Hematopoietic multipotent progenitor cell treated with erythropoietin and hydrocortisone succinate and interleukin-3 and kit ligand, for 15 days (in vitro differentiated cells): ENCODE data around the gene ELOVL2.
"Not testable (repeated sequence)": the region's sequence is repeated elsewhere in the genome, so short reads cannot be mapped to it uniquely, and the experiment has no call there.

ENCODE experiments used
- DNase-seq: peaks from one replicate; pipeline ENCODE4 v3.0.0-alpha.2; 2015; ENCODE audit warnings: low spot score

ELOVL2 gene

DNA sequence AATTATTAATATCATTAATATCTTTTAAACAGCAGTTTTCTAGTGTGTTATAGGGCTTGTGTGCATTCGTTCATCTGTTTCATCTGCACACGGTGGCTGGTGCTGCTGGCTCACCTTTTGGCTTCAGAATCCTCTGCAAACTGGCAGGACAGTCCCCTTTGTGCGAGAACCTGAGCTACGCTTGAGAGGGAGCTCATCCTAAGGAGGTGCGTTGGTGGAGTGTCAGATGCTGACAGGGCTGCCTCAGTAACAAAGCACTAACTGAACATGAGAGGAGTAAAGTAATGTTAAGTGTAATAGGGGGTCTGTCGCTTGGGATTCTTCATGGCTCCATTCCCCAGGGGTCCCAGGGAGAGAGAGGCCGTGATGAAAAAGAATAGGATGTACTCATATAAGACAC, 22.4 kb downstream of the ELOVL2 start:
- no peak for DNase-seq

DNA sequence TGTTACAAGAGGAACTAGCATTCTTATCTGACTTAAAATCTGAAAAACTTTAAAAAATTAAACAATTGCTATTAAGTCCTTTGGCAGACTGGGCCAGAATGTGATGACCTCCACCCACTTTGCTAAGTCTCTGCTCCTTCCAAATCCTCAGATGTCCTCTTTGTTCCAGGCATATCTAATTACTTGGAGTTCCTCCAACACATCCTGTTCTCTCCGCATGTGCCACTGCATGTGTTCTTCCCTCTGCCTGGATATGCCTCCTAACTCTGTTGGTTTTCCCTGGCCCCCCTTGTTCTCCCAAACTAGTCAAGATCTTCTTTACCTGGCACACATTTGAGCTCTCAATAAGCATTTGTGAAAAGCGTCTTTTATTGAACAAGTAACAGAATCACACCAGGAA, 23.1 kb downstream of the ELOVL2 start:
- no peak for DNase-seq

DNA sequence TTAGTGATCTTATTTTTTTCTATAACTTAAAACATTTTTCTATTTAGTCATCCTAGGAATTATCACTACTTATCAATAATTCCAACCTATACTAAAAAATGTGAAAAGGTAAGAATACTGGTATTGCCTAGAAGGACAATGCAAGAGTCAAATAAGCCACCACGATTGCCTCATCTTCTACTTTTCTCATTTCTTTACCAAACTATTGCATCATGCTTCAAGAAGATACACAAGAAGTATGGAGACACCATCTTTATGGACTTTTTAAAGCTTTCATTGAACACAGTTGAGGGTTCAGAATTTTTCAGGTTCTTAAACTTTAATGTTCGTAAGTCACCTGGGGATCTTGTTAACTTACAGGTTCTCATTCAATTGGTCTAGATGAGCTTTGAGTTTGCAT, 25.9 kb downstream of the ELOVL2 start:
- DNase-seq, result no peak

DNA sequence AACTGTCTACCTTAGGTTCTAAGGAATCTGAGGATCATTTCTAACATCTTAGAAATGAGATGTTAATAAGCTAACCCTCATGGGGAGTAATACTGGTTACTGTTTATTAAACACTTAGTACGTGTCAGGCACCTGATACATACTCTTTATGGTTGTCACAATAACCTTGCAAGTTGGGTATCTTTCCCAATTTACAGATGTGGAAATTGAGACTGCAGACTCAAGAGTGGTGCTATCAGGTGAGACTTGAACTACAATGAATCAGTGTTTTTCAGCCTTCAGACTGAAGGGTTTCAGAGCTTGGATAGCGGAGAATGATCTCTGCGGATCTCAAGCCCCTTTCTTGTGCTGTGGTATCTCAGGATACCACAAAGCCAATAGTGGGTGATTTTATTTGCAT, 27.0 kb downstream of the ELOVL2 start:
- no peak for DNase-seq

DNA sequence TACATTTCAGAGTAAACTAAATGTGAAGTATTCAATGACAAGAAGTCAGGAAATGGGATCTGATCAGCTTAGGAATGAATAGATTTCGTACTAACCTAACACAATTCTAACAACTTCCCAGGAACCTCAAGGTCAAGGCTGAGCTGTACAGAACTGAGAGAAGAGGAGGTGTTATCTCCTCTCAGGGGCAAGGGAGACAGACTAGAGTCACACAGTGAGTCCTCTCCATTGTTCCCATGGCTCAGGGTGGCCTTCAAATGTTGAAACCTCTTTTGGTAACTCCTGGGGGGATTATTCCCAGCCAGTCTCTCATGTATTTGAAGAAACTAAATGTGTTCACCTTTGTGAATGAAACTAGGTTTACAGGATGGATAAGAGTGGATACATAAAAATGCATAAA, 27.7 kb downstream of the ELOVL2 start:
- no peak for DNase-seq

DNA sequence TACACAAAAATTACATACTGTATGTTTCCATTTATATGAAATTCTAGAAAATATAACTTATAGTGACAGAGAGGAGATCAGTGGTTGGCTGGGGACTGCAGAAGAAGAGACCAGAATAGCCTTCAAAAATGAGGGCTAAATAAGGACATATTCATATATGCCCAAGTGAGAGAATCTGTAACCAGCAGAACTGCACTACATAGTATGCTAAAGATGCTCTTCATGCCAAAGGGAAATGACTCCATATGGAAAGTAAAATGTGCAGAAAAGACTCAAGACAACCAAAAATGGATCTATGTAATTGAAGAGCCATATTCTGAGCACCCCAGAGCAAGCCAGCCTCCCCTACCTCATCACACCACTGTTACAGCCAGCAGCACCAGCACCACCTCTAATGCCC, 29.0 kb downstream of the ELOVL2 start:
- no peak for DNase-seq

DNA sequence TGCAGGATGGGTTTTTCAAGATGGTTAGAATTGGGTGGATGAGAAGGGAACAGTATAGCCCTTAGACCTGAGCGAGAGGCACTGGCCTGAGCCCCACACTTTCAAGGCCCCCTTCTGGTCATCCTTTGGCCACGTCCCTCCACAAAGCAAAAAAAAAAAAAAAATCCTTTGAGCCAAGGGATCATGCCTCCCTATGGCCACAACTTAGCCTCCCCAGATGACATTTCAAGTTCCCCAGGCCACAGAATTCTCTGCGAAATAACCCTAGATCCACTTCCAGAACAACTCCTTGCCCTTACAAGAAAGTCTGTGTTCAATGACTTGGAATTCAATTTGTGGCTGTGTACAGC, 30.4 kb downstream of the ELOVL2 start:
- no peak for DNase-seq

- DNase-seq, result no peak
These were observed 31.0 kb downstream of the ELOVL2 start for GRCh38 chr6:11012976-11013720.

GRCh38 chr6:11012295-11012754, 31.8 kb downstream of the ELOVL2 start:
- no peak for DNase-seq

DNA sequence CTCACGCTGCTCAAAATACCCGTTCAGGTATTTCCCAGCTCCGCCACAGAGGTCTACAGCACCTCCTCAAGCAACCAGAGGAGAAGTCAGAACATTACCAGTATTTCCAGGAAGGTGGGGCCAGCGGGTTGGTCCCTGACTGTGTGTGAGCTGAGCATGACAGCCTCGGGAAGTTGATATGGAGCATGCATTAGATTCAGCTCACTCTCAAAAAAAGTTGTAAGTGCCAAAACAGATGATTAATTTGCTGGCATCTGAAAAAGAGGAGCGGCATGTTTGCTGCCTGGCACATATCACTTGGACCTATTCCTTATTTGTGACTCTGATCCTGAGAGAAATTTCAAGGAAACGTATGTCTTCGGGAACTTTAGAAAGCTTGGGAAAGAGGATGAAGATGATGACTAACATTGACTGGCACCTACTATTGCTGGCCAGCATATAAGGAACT, 32.3 kb downstream of the ELOVL2 start:
- no peak for DNase-seq

GRCh38 chr6:11009353-11009752, 34.8 kb downstream of the ELOVL2 start:
- DNase-seq, result no peak

- DNase-seq, result no peak
These were observed 35.3 kb downstream of the ELOVL2 start for GRCh38 chr6:11008821-11009220.

- no peak for DNase-seq
These were observed 36.1 kb downstream of the ELOVL2 start for GRCh38 chr6:11007715-11008608.

GRCh38 chr6:11006061-11006460, 38.0 kb downstream of the ELOVL2 start:
- DNase-seq, result no peak

- DNase-seq, result not testable (repeated sequence)
These were observed 40.8 kb downstream of the ELOVL2 start for GRCh38 chr6:11003297-11003696.

GRCh38 chr6:11002176-11002575, 41.9 kb downstream of the ELOVL2 start:
- DNase-seq, result no peak

DNA sequence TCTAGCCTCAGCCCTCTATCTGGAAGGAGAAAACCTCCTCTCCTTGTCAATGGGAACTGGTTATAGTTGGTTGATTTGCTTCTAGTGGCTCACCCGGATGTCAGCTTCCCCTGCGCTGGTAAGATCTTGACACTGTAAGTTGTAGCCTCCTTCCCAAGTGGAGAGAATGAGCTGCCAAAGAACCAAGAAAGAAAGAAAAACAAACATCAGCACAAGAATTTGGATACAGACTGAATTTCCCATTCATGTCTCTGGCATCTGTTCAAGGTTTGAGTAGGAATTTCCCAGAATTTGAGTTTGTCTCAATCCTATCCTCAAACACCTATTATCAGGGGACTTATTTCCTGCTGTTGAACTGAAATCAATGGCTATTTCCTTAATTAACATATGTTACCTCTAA, 44.1 kb downstream of the ELOVL2 start:
- no peak for DNase-seq

DNA sequence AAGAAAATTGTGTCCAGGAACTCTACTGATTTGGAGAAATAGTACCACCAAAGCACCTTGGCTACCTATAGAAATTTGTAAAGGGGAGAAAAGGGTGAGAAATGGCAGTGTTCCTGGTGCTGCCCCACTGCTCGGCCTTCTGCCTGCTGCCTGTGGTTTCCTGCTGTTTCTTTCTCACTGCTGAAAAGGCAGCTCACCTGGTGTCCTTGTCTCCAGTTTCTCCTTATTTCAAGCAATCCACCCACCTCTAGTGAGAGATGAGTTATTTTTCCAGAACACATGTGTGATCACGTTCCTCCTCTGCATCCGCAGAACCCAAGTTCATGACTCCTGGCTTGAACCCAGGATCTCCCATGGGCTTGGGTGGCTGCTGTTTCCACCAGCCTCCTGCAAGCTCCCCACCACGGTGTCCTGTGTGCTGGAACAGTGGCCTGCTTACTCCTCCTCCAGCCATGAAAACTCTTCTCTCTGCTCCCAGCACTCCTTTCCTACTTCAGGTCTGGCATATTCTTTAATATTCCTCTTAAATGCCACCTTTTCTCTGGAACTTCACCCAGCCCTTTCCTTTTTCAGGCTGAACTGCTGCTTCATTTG, 48.9 kb downstream of the ELOVL2 start:
- DNase-seq, result no peak

DNA sequence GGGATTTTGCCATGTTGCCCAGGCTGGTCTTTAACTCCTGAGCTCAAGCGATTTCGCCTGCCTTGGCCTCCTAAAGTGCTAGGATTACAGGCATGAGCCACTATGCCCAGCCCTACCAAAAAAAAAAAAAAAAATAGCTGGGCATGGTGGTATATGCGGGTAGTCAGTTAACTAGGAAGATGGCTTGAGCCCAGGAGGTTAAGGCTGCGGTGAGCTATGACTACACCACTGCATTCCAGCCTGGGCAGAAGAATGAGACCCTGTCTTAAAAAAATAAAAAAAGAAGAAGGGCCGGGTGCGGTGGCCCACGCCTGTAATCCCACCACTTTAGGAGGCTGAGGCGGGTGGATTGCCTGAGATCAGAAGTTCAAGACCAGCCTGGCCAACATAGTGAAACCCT, 50.2 kb downstream of the ELOVL2 start:
- DNase-seq, result no peak

DNA sequence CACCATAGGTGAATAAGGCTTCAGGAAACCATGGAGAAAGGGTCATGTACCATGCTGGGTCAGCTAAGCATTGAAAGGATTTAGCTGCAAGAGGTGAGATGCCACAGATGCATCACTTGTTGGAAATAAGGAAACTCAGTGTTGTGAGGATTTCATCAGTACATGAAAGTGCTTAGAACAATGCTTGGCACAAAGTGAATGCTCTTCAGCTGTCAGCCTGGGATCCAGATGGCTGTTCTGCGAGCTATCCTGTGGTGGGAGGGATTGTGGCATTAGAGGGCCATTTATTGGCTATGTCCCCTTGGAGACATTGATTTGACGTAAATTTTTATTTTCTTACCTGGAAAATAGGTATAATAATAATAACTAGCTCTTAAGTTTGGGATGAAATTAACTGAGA, 53.0 kb downstream of the ELOVL2 start:
- DNase-seq, result no peak

- DNase-seq, result no peak
These were observed 54.5 kb downstream of the ELOVL2 start for GRCh38 chr6:10989587-10989986.

- DNase-seq, result not testable (repeated sequence)
These were observed 59.1 kb downstream of the ELOVL2 start for GRCh38 chr6:10984959-10985358.

GRCh38 chr6:10981409-10981808, 62.7 kb downstream of the ELOVL2 start:
- no peak for DNase-seq
